SK-N-SH (cell line): Measurements from ENCODE around the gene EVC2. TPM values are rescaled to one million over a fixed set of nuclear protein-coding genes. Genes with fewer than 3 reads are reported as not detected.

Experiments
- CTCF ChIA-PET: fragments of 300-600, 350-600 bp; formaldehyde crosslinking; extraction: SDS; loops from one replicate; lab custom pipeline; 2021; lab: Yijun Ruan, JAX
- POLR2A ChIA-PET: fragments of 350-600 bp; sonication (Branson Sonifier 250); formaldehyde crosslinking; extraction: SDS; loops from one replicate; lab custom pipeline; 2020; ENCODE audit warnings: antibody characterized with exemption, inconsistent platforms; lab: Yijun Ruan, JAX
- DNase-seq: peaks from one replicate; pipeline ENCODE4 v3.0.0; 2012
- H2AFZ ChIP-seq: fragments of 200-600 bp; sonication (generic); 2 replicates; pipeline ENCODE4 v1.8.1; 2016; ENCODE audit warnings: antibody characterized with exemption, mild to moderate bottlenecking, low read depth
- H3F3A ChIP-seq: fragments of 200-600 bp; sonication (generic); replicated peaks from 2 replicates; pipeline ENCODE3; 2016; ENCODE audit warnings: antibody characterized with exemption, mild to moderate bottlenecking; ENCODE audit not compliant: insufficient read depth
- H3K27ac ChIP-seq, 2 experiments: fragments of 200-500 bp in 1 of 2; fragments of 200-600 bp in 1 of 2; sonication (Bioruptor generic) in 1 of 2; sonication (generic), shearing (Covaris generic) in 1 of 2; 2 replicates each; pipeline versions ENCODE4 v1.5.1 to v1.6.1; 2014 to 2016; ENCODE audit warnings: low read depth in 2 of 2, inconsistent platforms in 1 of 2, low read length in 1 of 2, mild to moderate bottlenecking in 1 of 2, mixed read lengths in 1 of 2
- H3K27me3 ChIP-seq: fragments of 200-600 bp; sonication (generic), shearing (Covaris generic); 2 replicates; pipeline ENCODE4 v1.6.1; 2016; ENCODE audit warnings: mixed run types; ENCODE audit not compliant: insufficient read depth
- H3K36me3 ChIP-seq, 2 experiments: fragments of 200-500 bp in 1 of 2; fragments of 200-600 bp in 1 of 2; sonication (Bioruptor generic) in 1 of 2; sonication (generic) in 1 of 2; replicated peaks in 1 of 2; 2 replicates each; pipeline versions ENCODE3 to v1.5.1; 2014 to 2016; ENCODE audit warnings: low read length in 1 of 2, mild to moderate bottlenecking in 1 of 2; ENCODE audit not compliant: insufficient read depth in 2 of 2, control insufficient read depth in 1 of 2
- H3K4me1 ChIP-seq, 2 experiments: fragments of 200-500 bp in 1 of 2; fragments of 200-600 bp in 1 of 2; sonication (Bioruptor generic) in 1 of 2; sonication (generic), shearing (Covaris generic) in 1 of 2; 2 replicates each; pipeline versions ENCODE4 v1.5.1 to v1.6.1; 2014 to 2016; ENCODE audit warnings: low read depth in 1 of 2, low read length in 1 of 2, mixed run types in 1 of 2; ENCODE audit not compliant: insufficient read depth in 2 of 2, control insufficient read depth in 1 of 2
- H3K4me2 ChIP-seq: fragments of 200-600 bp; sonication (generic), shearing (Covaris generic); 2 replicates; pipeline ENCODE4 v1.6.1; 2017; ENCODE audit warnings: mixed run types
- H3K4me3 ChIP-seq, 2 experiments: fragments of 200-500 bp in 1 of 2; fragments of 200-600 bp in 1 of 2; sonication (Bioruptor generic) in 1 of 2; sonication (generic), shearing (Covaris generic) in 1 of 2; 2 replicates each; pipeline versions ENCODE4 v1.5.1 to v1.8.1; 2014 to 2016; ENCODE audit warnings: low read depth in 2 of 2, inconsistent platforms in 1 of 2, low read length in 1 of 2, mild to moderate bottlenecking in 1 of 2, mixed read lengths in 1 of 2, moderate library complexity in 1 of 2
- H3K79me2 ChIP-seq: fragments of 200-600 bp; sonication (generic); 2 replicates; pipeline ENCODE4 v1.8.1; 2017; ENCODE audit warnings: mild to moderate bottlenecking; ENCODE audit not compliant: insufficient read depth
- H3K9ac ChIP-seq: fragments of 200-600 bp; sonication (generic); 2 replicates; pipeline ENCODE4 v1.6.1; 2017; ENCODE audit warnings: mixed run types
- H3K9me2 ChIP-seq: fragments of 200-600 bp; sonication (generic); 2 replicates; pipeline ENCODE4 v1.6.1; 2017; ENCODE audit warnings: mixed run types
- H3K9me3 ChIP-seq: fragments of 200-600 bp; sonication (generic); 2 replicates; pipeline ENCODE4 v1.6.1; 2017; ENCODE audit warnings: mixed run types, mild to moderate bottlenecking, moderate library complexity
- H4K20me1 ChIP-seq: fragments of 200-600 bp; sonication (generic); 2 replicates; pipeline ENCODE4 v1.6.1; 2017; ENCODE audit warnings: mild to moderate bottlenecking, mixed run types; ENCODE audit not compliant: insufficient read depth
- FOXJ3 ChIP-seq: sonication (generic); formaldehyde crosslinking; IDR thresholded peaks from 2 replicates; pipeline ENCODE4 v1.5.1; 2020; ENCODE audit warnings: mild to moderate bottlenecking, missing genetic modification reagents
- GATA2 ChIP-seq: sonication (generic); formaldehyde crosslinking; IDR thresholded peaks from 2 replicates; pipeline ENCODE4 v1.5.0; 2020; ENCODE audit warnings: mild to moderate bottlenecking, missing genetic modification reagents
- MAX ChIP-seq: IDR thresholded peaks from 2 replicates; pipeline ENCODE4 v1.4.0; 2012; ENCODE audit warnings: low read depth
- RCOR1 ChIP-seq: fragments of 150-350 bp; IDR thresholded peaks from 2 replicates; pipeline ENCODE4 v1.6.1; 2017; ENCODE audit warnings: antibody characterized with exemption, low read length
- SIN3A ChIP-seq: IDR thresholded peaks from 2 replicates; pipeline ENCODE4 v1.6.1; 2012; ENCODE audit warnings: low read depth, mild to moderate bottlenecking, low read length, moderate library complexity, borderline replicate concordance
- SMC3 ChIP-seq: IDR thresholded peaks from 2 replicates; pipeline ENCODE4 v1.6.1; 2012; ENCODE audit warnings: low read depth, low read length, improper control_type of control experiment
- TAF1 ChIP-seq: IDR thresholded peaks from 2 replicates; pipeline ENCODE4 v1.6.1; 2012; ENCODE audit warnings: low read depth, mild to moderate bottlenecking, low read length, moderate library complexity, borderline replicate concordance
- USF2 ChIP-seq: fragments of 150-350 bp; IDR thresholded peaks from 2 replicates; pipeline ENCODE4 v1.6.1; 2017; ENCODE audit warnings: antibody characterized with exemption, low read length, low read depth, borderline replicate concordance
- WGBS: methylation state at CpG from one replicate; pipeline ENCODE4 v1.1.6; 2017; ENCODE audit warnings: low lambda C conversion rate; 5-methylcytosine and 5-hydroxymethylcytosine counted together
- polyA plus RNA-seq, 3 experiments: library from polyadenylated mRNA; depleted of rRNA; stranded (reverse); fragments of >200 nt; gene quantifications; 2 replicates each; pipeline ENCODE4 v1.2.3, GENCODE V29; 2012

Gene EVC2
- polyA plus RNA-seq, 1 of the 3 experiments (the other 2 are of a cell fraction), result not detected

- no peak overlapping the region for H3K27ac ChIP-seq
- ChIA-PET CTCF (no interaction called here), POLR2A (no interaction called here)
- H3F3A ChIP-seq, result no peaks in the 10 kb centered on the region
- H4K20me1 ChIP-seq, result no peaks in the 10 kb centered on the region
- no peaks in the 10 kb centered on the region for H3K27me3 ChIP-seq
- H3K4me1 ChIP-seq, result peaks cover 3 to 24% of the 10 kb centered on the region in 2 experiments; a peak in 1 of 4 replicates
- H3K4me3 ChIP-seq, result peak overlapping the region; percentile 65 to 75; a peak in 2 of 4 replicates
- H3K79me2 ChIP-seq, result peaks cover 59% of the 10 kb centered on the region
- H2AFZ ChIP-seq, result no peak overlapping the region
- peaks cover 0 to 12% of the 10 kb centered on the region in 2 experiments for H3K36me3 ChIP-seq
- H3K9me3 ChIP-seq, result no peaks in the 10 kb centered on the region
- H3K9me2 ChIP-seq, result no peaks in the 10 kb centered on the region
- no peak for DNase-seq
- TF ChIP-seq FOXJ3 (CRISPR knock-in tag) (no peak), RCOR1 (no peak)
- H3K4me2 ChIP-seq, result peak overlapping the region; percentile 81
- H3K9ac ChIP-seq, result no peak overlapping the region
- WGBS, result 86% methylated on average over 7 of the region's 7 CpGs
Measured at GRCh38 chr4:5712517-5712916, 4.2 kb upstream of the EVC2 start.

GRCh38 chr4:5711479-5712184 is 3.3 kb upstream of the EVC2 start:
- Histone ChIP-seq H3K9ac (peak overlapping the region; percentile 65), H3K36me3 (peaks cover 0 to 12% of the 10 kb centered on the region in 2 experiments)
- TF ChIP-seq MAX (peak; percentile 9; the same call in 1 of the 2 replicates), FOXJ3 (CRISPR knock-in tag) (0 out of 2 replicates have a peak, but pooled peaks have one; percentile 30), GATA2 (CRISPR knock-in tag) (no peak), TAF1 (no peak), SIN3A (no peak), USF2 (no peak), SMC3 (no peak)
- TF ChIP-seq, all 33 proteins: peak for 2
- Histone ChIP-seq H3F3A (no peaks in the 10 kb centered on the region), H3K27me3 (no peaks in the 10 kb centered on the region), H3K4me1 (peaks cover 3 to 28% of the 10 kb centered on the region in 2 experiments; a peak in 1 of 4 replicates), H3K4me2 (peak overlapping the region; percentile 81), H3K79me2 (peaks cover 51% of the 10 kb centered on the region), H3K9me2 (no peaks in the 10 kb centered on the region), H4K20me1 (no peaks in the 10 kb centered on the region), H3K9me3 (no peaks in the 10 kb centered on the region), H2AFZ (peak overlapping the region; percentile 71), H3K27ac (peak overlapping the region; percentile 10 to 79; a peak in 3 of 4 replicates), H3K4me3 (peak overlapping the region; percentile 65 to 75)
- ChIA-PET POLR2A (no interaction called here), CTCF (interaction anchor here (0.6 to 1.6 kb wide), 4 partner anchors 23 to 317 kb away, joined by 3 to 4 read pairs (median 3); no protein-coding TSS in a partner anchor)
- no peak for DNase-seq
- 44% methylated on average over 12 of the region's 52 CpGs for WGBS
